Heart right ventricle (tissue), 16 donors: ENCODE data around the gene CYTH2. TPM values are rescaled to one million over a fixed set of nuclear protein-coding genes. Genes with fewer than 3 reads are reported as not detected.

Source experiments
- ATAC-seq, 8 donors: fragments of 200-7000 bp; cut with Tn5 transposase; one replicate each; pipeline ENCODE4 v1.9.1; 2020; ENCODE audit warnings: mild to moderate bottlenecking in 8 of 8, moderate library complexity in 8 of 8, moderate number of reproducible peaks in 1 of 8
- DNase-seq, 2 donors: peaks; one replicate each; pipeline ENCODE4 v3.0.0-alpha.2; 2020
- H3K27ac ChIP-seq, 10 donors: fragments of 200-600 bp; sonication (generic) in 2 of 10; one replicate each; pipeline versions ENCODE4 v1.5.0 to v1.8.0; 2020 to 2022; ENCODE audit warnings: mild to moderate bottlenecking in 3 of 10
- H3K27me3 ChIP-seq, 7 donors: fragments of 200-600 bp; one replicate each; pipeline ENCODE4 v1.8.0; 2021 to 2022; ENCODE audit warnings: mild to moderate bottlenecking in 2 of 7
- H3K36me3 ChIP-seq, 9 donors: fragments of 200-600 bp; sonication (generic) in 1 of 9; one replicate each; pipeline versions ENCODE4 v1.5.0 to v1.8.0; 2020 to 2022; ENCODE audit warnings: mild to moderate bottlenecking in 2 of 9
- H3K4me1 ChIP-seq, 9 donors: fragments of 200-600 bp; sonication (generic) in 1 of 9; one replicate each; pipeline versions ENCODE4 v1.5.0 to v1.8.0; 2020 to 2022; ENCODE audit warnings: mild to moderate bottlenecking in 4 of 9
- H3K4me3 ChIP-seq, 10 donors: fragments of 200-600 bp; sonication (generic) in 2 of 10; one replicate each; pipeline versions ENCODE4 v1.5.0 to v1.8.0; 2020 to 2022; ENCODE audit warnings: mild to moderate bottlenecking in 7 of 10, moderate library complexity in 2 of 10
- H3K9me3 ChIP-seq, 11 donors: fragments of 200-600 bp in 10 of 11; sonication (generic) in 2 of 11; one replicate each; pipeline versions ENCODE4 v1.5.0 to v1.8.0; 2013 to 2022; ENCODE audit warnings: mild to moderate bottlenecking in 2 of 11, control low read depth in 1 of 11, moderate library complexity in 1 of 11
- WGBS, 2 donors: extraction: QIAGEN DNeasy Blood & Tissue Kit; methylation state at CpG; one replicate each; pipeline ENCODE4 v1.1.7; 2013; ENCODE audit warnings: inconsistent platforms in 1 of 2; 5-methylcytosine and 5-hydroxymethylcytosine counted together
- intact Hi-C, 10 donors: fragments of 100-400 bp; cut with DNase I; formaldehyde crosslinking; loops; one replicate each; pipeline versions ENCODE4 v1.11.1 to v1.14.2; 2022
- polyA plus RNA-seq, 2 donors: library from polyadenylated mRNA; stranded (reverse); fragments of 200-250 nt; gene quantifications; one replicate each; pipeline ENCODE4 v1.2.3, GENCODE V29; 2013
- total RNA-seq, 10 donors: library from RNA; stranded (reverse); fragmentation: NEBNext Ultra II Directional in 3 of 10; extraction: Animal tissue kit (Norgen Biotek cat#: 25700) in 3 of 10; gene quantifications; one replicate each; pipeline versions ENCODE4 v1.2.1 to v1.2.4, GENCODE V29; 2021 to 2023
- TF ChIP-seq, protein P1 (sequence below), 9 donors: fragments of 200-600 bp; sonication (generic) in 2 of 9; IDR thresholded peaks; one replicate each; pipeline versions ENCODE4 v1.5.0 to v1.8.0; 2021 to 2022; ENCODE audit warnings: antibody characterized with exemption in 9 of 9, mild to moderate bottlenecking in 5 of 9, moderate library complexity in 1 of 9
- donor health status: Arrhythmogenic right ventricular cardiomyopathy.
- donor health status: ischemic (EF 13 %, LVEDD 7.1; RV severe dilation, severe dysfunction).
- donor health status: healthy with polysubstance abuse.
- donor health status: DM: no; HTN: yes; CAD: no.
- donor health status: DM: no; HTN: no; CAD: no.
- donor health status: ischemic (EF 25% LVEDD 6.9; RV normal size, moderate dysfunction).
- donor health status: ischemic (EF 25% LVEDD 5.7; RV mildly dilated, moderate dysfunction).
- donor health status: healthy.
- donor health status: DM: yes; HTN: yes; CAD: no.
- donor health status: Ischemic cardiomyopathy.
- donor health status: ischemic (EF 35%, LVEDD 5.7; RV mildly dilated, moderate dysfunction).
- donor health status: nonischemic (EF 11% LVEDD 7.7; RV severe dilation, severe dysfunction).
- donor health status: DM: yes; HTN: yes; CAD: no.
- donor health status: PGD.
- donor health status: ischemic (EF 29% LVEDD 5.4; RV normal size, mild dysfunction).
- donor health status: nonischemic (EF 23%, LVEDD 6.1; RV moderate dilation, normal function).

The CYTH2 gene
- total and polyA plus RNA-seq, 12 donors = 25.8 to 41.9 (median 32.2) TPM

GRCh38 chr19:48499316-48500090, 30.3 kb downstream of the CYTH2 start:
- Histone ChIP-seq H3K27me3 (peaks cover 9 to 72% (median 56%) of the 10 kb centered on the region in 7 donors), H3K4me3 (peak overlapping the region in 6 of 10 donors; percentile 4 to 39 (median 20)), H3K4me1 (peaks cover 0 to 36% (median 5%) of the 10 kb centered on the region in 9 donors), H3K36me3 (no peaks in the 10 kb centered on the region), H3K9me3 (no peaks in the 10 kb centered on the region), H3K27ac (no peak overlapping the region)
- no peak for DNase-seq
- TF ChIP-seq, protein P1, sequence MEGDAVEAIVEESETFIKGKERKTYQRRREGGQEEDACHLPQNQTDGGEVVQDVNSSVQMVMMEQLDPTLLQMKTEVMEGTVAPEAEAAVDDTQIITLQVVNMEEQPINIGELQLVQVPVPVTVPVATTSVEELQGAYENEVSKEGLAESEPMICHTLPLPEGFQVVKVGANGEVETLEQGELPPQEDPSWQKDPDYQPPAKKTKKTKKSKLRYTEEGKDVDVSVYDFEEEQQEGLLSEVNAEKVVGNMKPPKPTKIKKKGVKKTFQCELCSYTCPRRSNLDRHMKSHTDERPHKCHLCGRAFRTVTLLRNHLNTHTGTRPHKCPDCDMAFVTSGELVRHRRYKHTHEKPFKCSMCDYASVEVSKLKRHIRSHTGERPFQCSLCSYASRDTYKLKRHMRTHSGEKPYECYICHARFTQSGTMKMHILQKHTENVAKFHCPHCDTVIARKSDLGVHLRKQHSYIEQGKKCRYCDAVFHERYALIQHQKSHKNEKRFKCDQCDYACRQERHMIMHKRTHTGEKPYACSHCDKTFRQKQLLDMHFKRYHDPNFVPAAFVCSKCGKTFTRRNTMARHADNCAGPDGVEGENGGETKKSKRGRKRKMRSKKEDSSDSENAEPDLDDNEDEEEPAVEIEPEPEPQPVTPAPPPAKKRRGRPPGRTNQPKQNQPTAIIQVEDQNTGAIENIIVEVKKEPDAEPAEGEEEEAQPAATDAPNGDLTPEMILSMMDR (IDR thresholded peaks at IDR 0.05) = no peak
- intact Hi-C loops = loop anchor here in 2 of 10 donors (10.0 kb wide), 2 partner anchors 185 to 235 kb away; no protein-coding TSS in a partner anchor
- no peak for ATAC-seq
- 61 to 66% methylated on average over 39 to 44 of the region's 44 CpGs for WGBS, 2 donors

DNA sequence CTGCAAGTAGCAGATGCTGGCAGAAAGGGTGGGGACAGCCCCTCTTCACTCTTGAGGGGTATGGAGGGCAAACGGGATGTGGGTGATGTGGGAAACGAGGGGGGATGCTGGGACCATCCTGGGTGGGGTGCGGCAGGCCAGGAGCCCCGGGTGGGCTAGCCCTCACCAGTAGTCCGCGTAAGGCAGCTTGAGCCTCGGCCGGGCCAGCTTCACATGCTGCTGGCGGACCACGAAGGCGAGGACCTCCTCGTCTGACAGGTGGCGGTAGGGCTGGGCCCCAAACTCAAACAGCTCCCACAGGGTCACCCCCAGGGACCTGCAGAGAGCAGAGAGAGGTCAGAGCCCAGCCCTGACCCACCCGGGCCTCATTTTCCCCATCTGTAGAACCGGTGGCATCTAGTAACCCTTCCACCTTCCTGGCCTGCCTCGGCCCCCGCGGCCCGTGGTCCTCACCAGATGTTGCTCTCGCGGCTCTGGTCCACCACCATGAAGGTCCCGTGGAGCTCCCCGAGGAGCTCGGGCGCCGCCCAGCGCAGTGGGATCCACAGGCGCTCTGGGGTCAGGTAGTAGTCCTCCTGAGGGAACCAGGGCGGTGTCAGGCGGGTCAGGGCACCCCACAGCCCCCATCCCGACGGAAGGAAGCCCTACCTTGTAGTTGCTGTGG, 31.8 kb downstream of the CYTH2 start:
- H3K36me3 ChIP-seq = no peaks in the 10 kb centered on the region
- WGBS, 2 donors = 47 to 51% methylated on average over 32 of the region's 32 CpGs
- peaks cover 9 to 65% (median 56%) of the 10 kb centered on the region in 7 donors for H3K27me3 ChIP-seq
- H3K4me1 ChIP-seq = peaks cover 0 to 29% (median 4%) of the 10 kb centered on the region in 9 donors
- intact Hi-C loops = no loop called here
- H3K4me3 ChIP-seq = no peak overlapping the region
- DNase-seq = no peak
- no peaks in the 10 kb centered on the region for H3K9me3 ChIP-seq
- no peak overlapping the region for H3K27ac ChIP-seq
- TF ChIP-seq, protein P1 (IDR thresholded peaks at IDR 0.05) = no peak
- peak in 1 of 8 donors; percentile 10 for ATAC-seq

- ATAC-seq (peak in 6 of 8 donors; percentile 23 to 58 (median 30)), DNase-seq (no peak)
- H3K36me3 ChIP-seq = no peaks in the 10 kb centered on the region
- H3K4me3 ChIP-seq = no peak overlapping the region
- no peaks in the 10 kb centered on the region for H3K9me3 ChIP-seq
- intact Hi-C loops = no loop called here
- H3K27ac ChIP-seq = no peak overlapping the region
- WGBS, 2 donors = 5 to 6% methylated on average over 20 of the region's 20 CpGs
- peaks cover 9 to 59% (median 56%) of the 10 kb centered on the region in 7 donors for H3K27me3 ChIP-seq
- TF ChIP-seq, protein P1 (IDR thresholded peaks at IDR 0.05) = no peak
- peaks cover 0 to 29% (median 4%) of the 10 kb centered on the region in 9 donors for H3K4me1 ChIP-seq
Observed at GRCh38 chr19:48501494-48502349, 32.6 kb downstream of the CYTH2 start.
